Measurements from ENCODE around the gene GPR143. TPM values are rescaled to one million over a fixed set of nuclear protein-coding genes. Genes with fewer than 3 reads are reported as not detected.

Gene GPR143
- total RNA-seq, 2 donors from 2014 or later = 2.4 to 3.1 TPM

DNA sequence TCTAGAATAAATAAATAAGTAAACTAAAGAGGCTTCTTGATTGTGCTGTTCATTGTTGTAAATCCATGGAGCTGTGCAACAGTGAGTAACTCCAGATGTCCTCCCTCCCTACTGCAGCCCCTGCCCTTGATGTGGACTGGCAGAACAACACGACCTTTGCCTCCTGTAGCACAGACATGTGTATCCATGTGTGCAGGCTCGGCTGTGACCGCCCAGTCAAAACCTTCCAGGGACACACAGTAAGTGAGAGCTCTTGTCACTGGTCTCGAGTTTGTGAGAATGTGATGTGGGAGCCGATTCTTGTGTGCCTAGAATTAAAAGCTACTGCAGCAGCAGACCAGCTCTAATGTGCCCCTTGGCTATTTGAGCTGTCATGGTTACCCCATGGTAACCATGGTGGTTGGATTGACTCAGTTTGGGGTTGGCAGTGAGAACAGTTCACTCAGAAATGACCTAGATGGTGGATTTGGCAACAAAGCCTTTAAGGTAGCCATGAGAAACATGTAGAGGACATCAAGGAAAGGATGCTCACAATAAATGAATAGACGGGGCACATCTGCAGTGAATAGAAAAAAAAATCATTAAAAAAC lies 60.7 kb downstream of the GPR143 start:
- Histone ChIP-seq H3K4me3 (no peak overlapping the region), H3K27me3 (replicated peaks; ENCODE audit: insufficient read depth) (no peaks in the 10 kb centered on the region), H3K36me3 (no peaks in the 10 kb centered on the region), H3K9me3 (no peaks in the 10 kb centered on the region), H3K27ac (no peak overlapping the region), H3K4me1 (replicated peaks) (no peaks in the 10 kb centered on the region)
- no peak for DNase-seq (ENCODE audit: low spot score)
- 100% methylated on average over 3 of the region's 6 CpGs for WGBS
- intact Hi-C loops (cut with DNase I) = no loop called here
- TF ChIP-seq POLR2AphosphoS5 (IDR thresholded peaks at IDR 0.05) (no peak), POLR2A (IDR thresholded peaks at IDR 0.05) (no peak)
- TF ChIP-seq, protein P1, sequence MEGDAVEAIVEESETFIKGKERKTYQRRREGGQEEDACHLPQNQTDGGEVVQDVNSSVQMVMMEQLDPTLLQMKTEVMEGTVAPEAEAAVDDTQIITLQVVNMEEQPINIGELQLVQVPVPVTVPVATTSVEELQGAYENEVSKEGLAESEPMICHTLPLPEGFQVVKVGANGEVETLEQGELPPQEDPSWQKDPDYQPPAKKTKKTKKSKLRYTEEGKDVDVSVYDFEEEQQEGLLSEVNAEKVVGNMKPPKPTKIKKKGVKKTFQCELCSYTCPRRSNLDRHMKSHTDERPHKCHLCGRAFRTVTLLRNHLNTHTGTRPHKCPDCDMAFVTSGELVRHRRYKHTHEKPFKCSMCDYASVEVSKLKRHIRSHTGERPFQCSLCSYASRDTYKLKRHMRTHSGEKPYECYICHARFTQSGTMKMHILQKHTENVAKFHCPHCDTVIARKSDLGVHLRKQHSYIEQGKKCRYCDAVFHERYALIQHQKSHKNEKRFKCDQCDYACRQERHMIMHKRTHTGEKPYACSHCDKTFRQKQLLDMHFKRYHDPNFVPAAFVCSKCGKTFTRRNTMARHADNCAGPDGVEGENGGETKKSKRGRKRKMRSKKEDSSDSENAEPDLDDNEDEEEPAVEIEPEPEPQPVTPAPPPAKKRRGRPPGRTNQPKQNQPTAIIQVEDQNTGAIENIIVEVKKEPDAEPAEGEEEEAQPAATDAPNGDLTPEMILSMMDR (IDR thresholded peaks at IDR 0.05) = no peak

DNA sequence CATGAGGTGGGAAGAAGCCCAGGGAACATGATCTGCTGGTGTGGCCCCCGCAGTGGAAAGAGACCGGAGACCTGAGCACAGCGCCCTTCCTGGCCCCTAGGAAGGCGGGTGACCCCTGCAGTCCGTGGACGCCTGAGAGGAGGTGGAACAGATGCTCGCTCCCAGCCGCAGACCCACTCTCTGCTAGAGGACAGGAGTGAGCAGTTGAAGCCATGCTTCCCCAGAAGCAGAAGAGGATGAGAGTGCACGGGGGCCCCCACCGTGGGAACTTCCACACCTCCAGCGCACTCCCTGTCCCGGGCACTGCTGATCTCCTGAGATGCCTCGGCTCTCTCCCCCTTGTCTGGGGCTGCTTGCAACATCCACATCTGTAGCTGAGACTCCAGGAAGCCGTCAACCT lies 62.2 kb downstream of the GPR143 start:
- H3K9me3 ChIP-seq = no peaks in the 10 kb centered on the region
- H3K4me3 ChIP-seq = no peak overlapping the region
- 100% methylated on average over 6 of the region's 14 CpGs for WGBS
- H3K27me3 ChIP-seq (replicated peaks; ENCODE audit: insufficient read depth) = no peaks in the 10 kb centered on the region
- H3K36me3 ChIP-seq = no peaks in the 10 kb centered on the region
- no peak overlapping the region for H3K27ac ChIP-seq
- TF ChIP-seq, protein P1 (IDR thresholded peaks at IDR 0.05) = no peak
- no peak for TF ChIP-seq POLR2AphosphoS5 (IDR thresholded peaks at IDR 0.05)
- TF ChIP-seq POLR2A (IDR thresholded peaks at IDR 0.05) = no peak
- H3K4me1 ChIP-seq (replicated peaks) = no peaks in the 10 kb centered on the region
- no peak for DNase-seq (ENCODE audit: low spot score)
- intact Hi-C loops (cut with DNase I) = no loop called here

DNA sequence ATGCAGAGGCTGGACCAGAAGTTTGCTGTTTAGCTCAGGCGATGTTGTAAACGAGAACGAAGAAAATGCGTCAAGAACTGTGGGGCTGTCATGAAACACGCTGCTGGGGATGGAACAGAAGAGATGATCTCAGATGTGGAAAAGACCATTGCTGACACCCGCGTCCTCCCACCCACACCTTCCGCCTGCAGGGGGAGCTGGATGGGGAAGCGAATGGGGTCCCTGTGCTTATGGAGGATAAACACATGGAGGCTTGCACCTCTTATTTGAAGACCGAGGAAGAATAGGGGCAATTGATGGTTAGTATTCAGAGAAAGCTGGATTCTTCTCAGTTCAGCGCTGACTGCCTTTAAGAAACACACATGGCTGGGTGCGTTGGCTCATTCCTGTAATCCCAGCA lies 63.9 kb downstream of the GPR143 start:
- Histone ChIP-seq H3K27me3 (replicated peaks; ENCODE audit: insufficient read depth) (no peaks in the 10 kb centered on the region), H3K4me3 (no peak overlapping the region), H3K36me3 (no peaks in the 10 kb centered on the region), H3K9me3 (no peaks in the 10 kb centered on the region), H3K27ac (no peak overlapping the region), H3K4me1 (replicated peaks) (no peaks in the 10 kb centered on the region)
- intact Hi-C loops (cut with DNase I) = no loop called here
- WGBS = 95% methylated on average over 11 of the region's 12 CpGs
- no peak for DNase-seq (ENCODE audit: low spot score)
- TF ChIP-seq, protein P1 (IDR thresholded peaks at IDR 0.05) = no peak
- no peak for TF ChIP-seq POLR2A (IDR thresholded peaks at IDR 0.05)
- no peak for TF ChIP-seq POLR2AphosphoS5 (IDR thresholded peaks at IDR 0.05)

DNA sequence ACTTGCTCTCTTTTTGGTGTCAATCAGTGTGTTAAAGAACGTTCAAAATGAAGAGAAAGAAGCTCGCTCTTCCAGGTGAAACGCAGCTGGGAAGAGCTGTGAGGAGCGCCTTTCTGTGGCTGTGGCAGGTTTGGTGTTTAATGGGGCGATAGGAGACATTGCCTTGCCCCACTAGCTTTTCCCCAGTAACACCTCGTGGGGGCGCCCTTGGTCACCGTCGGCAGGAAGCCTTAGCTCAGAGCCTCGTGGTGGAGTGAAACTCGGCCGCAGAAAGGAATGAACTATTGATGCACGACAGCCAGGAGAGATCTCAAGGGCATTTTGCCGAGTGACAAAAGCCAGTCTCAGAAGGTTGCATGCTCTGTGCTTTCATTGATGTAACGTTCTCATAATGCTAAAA lies 65.1 kb downstream of the GPR143 start:
- intact Hi-C loops (cut with DNase I) = no loop called here
- no peak overlapping the region for H3K4me3 ChIP-seq
- TF ChIP-seq POLR2AphosphoS5 (IDR thresholded peaks at IDR 0.05) (no peak), POLR2A (IDR thresholded peaks at IDR 0.05) (no peak)
- TF ChIP-seq, protein P1 (IDR thresholded peaks at IDR 0.05) = no peak
- H3K27me3 ChIP-seq (replicated peaks; ENCODE audit: insufficient read depth) = no peaks in the 10 kb centered on the region
- no peak for DNase-seq (ENCODE audit: low spot score)
- H3K36me3 ChIP-seq = no peaks in the 10 kb centered on the region
- no peaks in the 10 kb centered on the region for H3K9me3 ChIP-seq
- 80% methylated on average over 15 of the region's 15 CpGs for WGBS
- no peak overlapping the region for H3K27ac ChIP-seq
- H3K4me1 ChIP-seq (replicated peaks) = no peaks in the 10 kb centered on the region

DNA sequence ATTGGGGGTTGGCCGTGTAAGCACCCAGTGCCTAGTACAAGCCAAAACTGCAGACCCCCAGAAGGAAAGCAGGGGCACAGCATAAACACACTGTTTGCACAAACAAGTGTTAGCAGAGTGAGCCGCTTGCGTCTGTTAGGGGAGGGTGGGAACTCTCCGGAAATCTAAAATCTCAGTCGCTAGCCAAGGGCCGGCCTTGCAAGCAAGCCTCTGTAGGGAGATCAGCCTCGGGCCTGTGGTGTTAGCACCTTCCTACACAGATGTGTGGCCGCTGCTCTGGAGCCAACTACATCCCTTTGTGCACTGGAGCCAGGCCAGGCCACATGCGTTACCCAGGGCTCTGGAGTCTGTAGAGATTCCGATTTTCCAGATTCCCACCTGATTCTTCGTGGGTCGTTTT lies 67.1 kb downstream of the GPR143 start:
- intact Hi-C loops (cut with DNase I) = no loop called here
- TF ChIP-seq POLR2A (IDR thresholded peaks at IDR 0.05) (no peak), POLR2AphosphoS5 (IDR thresholded peaks at IDR 0.05) (no peak)
- TF ChIP-seq, protein P1 (IDR thresholded peaks at IDR 0.05) = no peak

More for the DNA sequence above, 67.1 kb downstream of the GPR143 start:
- Histone ChIP-seq H3K36me3 (no peaks in the 10 kb centered on the region), H3K27ac (no peak overlapping the region), H3K9me3 (no peaks in the 10 kb centered on the region), H3K4me1 (replicated peaks) (no peaks in the 10 kb centered on the region), H3K27me3 (replicated peaks; ENCODE audit: insufficient read depth) (no peaks in the 10 kb centered on the region), H3K4me3 (no peak overlapping the region)
- WGBS = 90% methylated on average over 11 of the region's 12 CpGs
- DNase-seq (ENCODE audit: low spot score) = no peak

Data from prostate gland (tissue), 2 donors.